ENCODE results near the gene MACROD2.
"Not testable (repeated sequence)": the region's sequence is repeated elsewhere in the genome, so short reads cannot be mapped to it uniquely, and the experiment has no call there.

The MACROD2 gene

GRCh38 chr20:15154070-15154469 is 1158.8 kb downstream of the MACROD2 start:
- DNase-seq = no peak

GRCh38 chr20:15155848-15156401 is 1160.6 kb downstream of the MACROD2 start:
- no peak for DNase-seq

GRCh38 chr20:15158533-15158932 is 1163.2 kb downstream of the MACROD2 start:
- DNase-seq = no peak

- no peak for DNase-seq
Observed at GRCh38 chr20:15162079-15162647, 1166.8 kb downstream of the MACROD2 start.

GRCh38 chr20:15163632-15164031 is 1168.3 kb downstream of the MACROD2 start:
- DNase-seq = no peak

GRCh38 chr20:15164726-15165125 is 1169.4 kb downstream of the MACROD2 start:
- no peak for DNase-seq

GRCh38 chr20:15166744-15167143 is 1171.4 kb downstream of the MACROD2 start:
- DNase-seq = no peak

GRCh38 chr20:15171016-15171415 is 1175.7 kb downstream of the MACROD2 start:
- DNase-seq = no peak

GRCh38 chr20:15176929-15177328 is 1181.6 kb downstream of the MACROD2 start:
- DNase-seq = no peak

GRCh38 chr20:15178581-15178980 is 1183.3 kb downstream of the MACROD2 start:
- no peak for DNase-seq

- no peak for DNase-seq
Observed at GRCh38 chr20:15179381-15179780, 1184.1 kb downstream of the MACROD2 start.

- DNase-seq = no peak
Observed at GRCh38 chr20:15179781-15180180, 1184.5 kb downstream of the MACROD2 start.

- no peak for DNase-seq
Observed at GRCh38 chr20:15185322-15185721, 1190.0 kb downstream of the MACROD2 start.

GRCh38 chr20:15185913-15186312 is 1190.6 kb downstream of the MACROD2 start:
- no peak for DNase-seq

GRCh38 chr20:15187612-15188011 is 1192.3 kb downstream of the MACROD2 start:
- no peak for DNase-seq

- DNase-seq = no peak
Observed at GRCh38 chr20:15188415-15188814, 1193.1 kb downstream of the MACROD2 start.

GRCh38 chr20:15191082-15191723 is 1195.9 kb downstream of the MACROD2 start:
- DNase-seq = no peak

- no peak for DNase-seq
Observed at GRCh38 chr20:15195378-15195777, 1200.1 kb downstream of the MACROD2 start.

- no peak for DNase-seq
Observed at GRCh38 chr20:15196547-15197255, 1201.4 kb downstream of the MACROD2 start.

GRCh38 chr20:15198017-15198416 is 1202.7 kb downstream of the MACROD2 start:
- DNase-seq = not testable (repeated sequence)

- DNase-seq = no peak
Observed at GRCh38 chr20:15199698-15200097, 1204.4 kb downstream of the MACROD2 start.

- DNase-seq = no peak
Observed at GRCh38 chr20:15200147-15200565, 1204.8 kb downstream of the MACROD2 start.

- no peak for DNase-seq
Observed at GRCh38 chr20:15201602-15202001, 1206.3 kb downstream of the MACROD2 start.

- no peak for DNase-seq
Observed at GRCh38 chr20:15204234-15204633, 1208.9 kb downstream of the MACROD2 start.

Data from effector CD8-positive, alpha-beta T cell (primary cell).